H9 (cell line): ENCODE data around the gene PPIF. TPM values are rescaled to one million over a fixed set of nuclear protein-coding genes. Genes with fewer than 3 reads are reported as not detected.

Experiments used
- DNase-seq: peaks from one replicate; pipeline ENCODE4 v3.0.0-alpha.2; 2017
- H2AFZ ChIP-seq: one replicate; pipeline ENCODE4 v1.6.1; 2013; ENCODE audit warnings: mild to moderate bottlenecking, low read length, control low read depth, moderate library complexity
- H2AK5ac ChIP-seq: 2 replicates; pipeline ENCODE4 v1.6.1; 2013; ENCODE audit warnings: low read length, control low read depth, mixed read lengths; ENCODE audit not compliant: insufficient read length
- H2BK120ac ChIP-seq: one replicate; pipeline ENCODE4 v1.6.1; 2013; ENCODE audit warnings: low read depth, mild to moderate bottlenecking, low read length, control low read depth, inconsistent platforms; ENCODE audit not compliant: poor library complexity, severe bottlenecking
- H2BK12ac ChIP-seq: 2 replicates; pipeline ENCODE4 v1.6.1; 2013; ENCODE audit warnings: low read length, control low read depth, mixed read lengths, low read depth; ENCODE audit not compliant: insufficient read length
- H2BK15ac ChIP-seq: 2 replicates; pipeline ENCODE4 v1.6.1; 2013; ENCODE audit warnings: low read depth, low read length, control low read depth
- H2BK20ac ChIP-seq: one replicate; pipeline ENCODE4 v1.6.1; 2013; ENCODE audit warnings: low read depth, mild to moderate bottlenecking, low read length, control low read depth, inconsistent platforms; ENCODE audit not compliant: poor library complexity, severe bottlenecking
- H2BK5ac ChIP-seq: 2 replicates; pipeline ENCODE4 v1.6.1; 2013; ENCODE audit warnings: low read length, control low read depth, mixed read lengths; ENCODE audit not compliant: insufficient read length
- H3K14ac ChIP-seq: 2 replicates; pipeline ENCODE4 v1.6.1; 2013; ENCODE audit warnings: low read length, control low read depth; ENCODE audit not compliant: insufficient read depth
- H3K18ac ChIP-seq: 2 replicates; pipeline ENCODE4 v1.6.1; 2013; ENCODE audit warnings: low read depth, mild to moderate bottlenecking, mixed read lengths, low read length, control low read depth; ENCODE audit not compliant: insufficient read length
- H3K23ac ChIP-seq: 2 replicates; pipeline ENCODE4 v1.6.1; 2013; ENCODE audit warnings: low read length, control low read depth, mixed read lengths, low read depth; ENCODE audit not compliant: insufficient read length
- H3K23me2 ChIP-seq: 2 replicates; pipeline ENCODE4 v1.6.1; 2013; ENCODE audit warnings: low read depth, mild to moderate bottlenecking, mixed read lengths, low read length, control low read depth; ENCODE audit not compliant: insufficient read length, poor library complexity, severe bottlenecking
- H3K27ac ChIP-seq: 2 replicates; pipeline ENCODE4 v1.5.1; 2013; ENCODE audit warnings: low read length, control low read depth, mixed read lengths, low read depth; ENCODE audit not compliant: insufficient read length
- H3K27me3 ChIP-seq: 2 replicates; pipeline ENCODE4 v1.6.1; 2013; ENCODE audit warnings: low read length, control low read depth, inconsistent platforms; ENCODE audit not compliant: insufficient read depth
- H3K4ac ChIP-seq: 2 replicates; pipeline ENCODE4 v1.6.1; 2013; ENCODE audit warnings: low read depth, mild to moderate bottlenecking, control low read depth, inconsistent platforms, low read length, moderate library complexity
- H3K4me1 ChIP-seq: 2 replicates; pipeline ENCODE4 v1.6.1; 2013; ENCODE audit warnings: low read length, control low read depth, inconsistent platforms; ENCODE audit not compliant: insufficient read depth
- H3K4me2 ChIP-seq: 2 replicates; pipeline ENCODE4 v1.6.1; 2013; ENCODE audit warnings: low read length, control low read depth, mixed read lengths; ENCODE audit not compliant: insufficient read length, insufficient read depth
- H3K56ac ChIP-seq: 2 replicates; pipeline ENCODE4 v1.6.1; 2013; ENCODE audit warnings: low read depth, mild to moderate bottlenecking, mixed read lengths, low read length, control low read depth; ENCODE audit not compliant: insufficient read length
- H3K79me1 ChIP-seq: 2 replicates; pipeline ENCODE4 v1.6.1; 2013; ENCODE audit warnings: low read depth, mild to moderate bottlenecking, moderate library complexity, low read length, control low read depth, inconsistent platforms; ENCODE audit not compliant: insufficient read depth, poor library complexity, severe bottlenecking
- H3K79me2 ChIP-seq: 2 replicates; pipeline ENCODE4 v1.6.1; 2013; ENCODE audit warnings: low read length, control low read depth, inconsistent platforms; ENCODE audit not compliant: insufficient read depth
- H3K9ac ChIP-seq: 2 replicates; pipeline ENCODE4 v1.6.1; 2013; ENCODE audit warnings: low read length, control low read depth, mixed read lengths; ENCODE audit not compliant: insufficient read length; ENCODE audit errors: extremely low read depth
- H3K9me3 ChIP-seq: one replicate; pipeline ENCODE4 v1.6.1; 2013; ENCODE audit warnings: low read depth, low read length, inconsistent platforms; ENCODE audit not compliant: control insufficient read depth
- H3T11ph ChIP-seq: one replicate; pipeline ENCODE4 v1.6.1; 2013; ENCODE audit warnings: mild to moderate bottlenecking, low read length, control low read depth, inconsistent platforms
- H4K20me1 ChIP-seq: one replicate; pipeline ENCODE4 v1.6.1; 2013; ENCODE audit not compliant: control insufficient read depth, insufficient read length, insufficient read depth
- H4K5ac ChIP-seq: 2 replicates; pipeline ENCODE4 v1.6.1; 2013; ENCODE audit warnings: low read depth, mild to moderate bottlenecking, mixed read lengths, low read length, control low read depth; ENCODE audit not compliant: insufficient read length
- H4K8ac ChIP-seq: replicated peaks from 2 replicates; pipeline ENCODE4 v1.6.1; 2013; ENCODE audit warnings: low read length, control low read depth, mixed read lengths, low read depth; ENCODE audit not compliant: insufficient read length
- H4K91ac ChIP-seq: 2 replicates; pipeline ENCODE4 v1.6.1; 2013; ENCODE audit warnings: low read depth, mild to moderate bottlenecking, moderate library complexity, mixed read lengths, low read length, control low read depth; ENCODE audit not compliant: insufficient read length
- H3K27ac Mint-ChIP-seq, 3 experiments: 2 replicates in 2 of 3; 3 replicates in 1 of 3; pipeline ENCODE4 v1.8.0; 2020 to 2021; ENCODE audit warnings: mixed read lengths in 3 of 3, mild to moderate bottlenecking in 1 of 3, moderate library complexity in 1 of 3
- H3K27me3 Mint-ChIP-seq: 2 replicates; pipeline ENCODE4 v1.8.0; 2021; ENCODE audit warnings: low read depth, mild to moderate bottlenecking, moderate library complexity, mixed read lengths
- H3K36me3 Mint-ChIP-seq, 3 experiments: 2 replicates in 2 of 3; 3 replicates in 1 of 3; pipeline ENCODE4 v1.8.0; 2020 to 2021; ENCODE audit warnings: low read depth in 3 of 3, mixed read lengths in 3 of 3; ENCODE audit not compliant: insufficient read depth in 1 of 3
- H3K4me1 Mint-ChIP-seq, 2 experiments: 2 replicates each; pipeline ENCODE4 v1.8.0; 2020; ENCODE audit warnings: mixed read lengths in 2 of 2
- H3K4me3 Mint-ChIP-seq, 2 experiments: 2 replicates in 1 of 2; 3 replicates in 1 of 2; pipeline ENCODE4 v1.8.0; 2020 to 2021; ENCODE audit warnings: mild to moderate bottlenecking in 2 of 2, mixed read lengths in 2 of 2, moderate library complexity in 1 of 2
- H3K9me3 Mint-ChIP-seq, 2 experiments: 2 replicates in 1 of 2; 3 replicates in 1 of 2; pipeline ENCODE4 v1.8.0; 2020; ENCODE audit warnings: mild to moderate bottlenecking in 2 of 2, mixed read lengths in 2 of 2, moderate library complexity in 1 of 2
- WGBS: extraction: QIAGEN DNeasy Blood & Tissue Kit; methylation state at CpG from one replicate; pipeline ENCODE4 v1.1.7; 2013; ENCODE audit warnings: missing lambda C conversion rate, low lambda C conversion rate, mixed read lengths; ENCODE audit not compliant: insufficient read length; ENCODE audit errors: extremely low coverage; 5-methylcytosine and 5-hydroxymethylcytosine counted together
- total RNA-seq: library from RNA; stranded (reverse); gene quantifications from 2 replicates; pipeline ENCODE4 v1.2.1, GENCODE V29; 2021
- TF ChIP-seq, protein P1 (sequence below): fragments of 200-600 bp; sonication (generic); conservative IDR thresholded peaks from 3 replicates; pipeline ENCODE4 v1.8.0; 2021; ENCODE audit warnings: antibody characterized with exemption, mild to moderate bottlenecking

Gene PPIF
- total RNA-seq, 1 experiment from 2014 or later: 79.7 TPM

DNA sequence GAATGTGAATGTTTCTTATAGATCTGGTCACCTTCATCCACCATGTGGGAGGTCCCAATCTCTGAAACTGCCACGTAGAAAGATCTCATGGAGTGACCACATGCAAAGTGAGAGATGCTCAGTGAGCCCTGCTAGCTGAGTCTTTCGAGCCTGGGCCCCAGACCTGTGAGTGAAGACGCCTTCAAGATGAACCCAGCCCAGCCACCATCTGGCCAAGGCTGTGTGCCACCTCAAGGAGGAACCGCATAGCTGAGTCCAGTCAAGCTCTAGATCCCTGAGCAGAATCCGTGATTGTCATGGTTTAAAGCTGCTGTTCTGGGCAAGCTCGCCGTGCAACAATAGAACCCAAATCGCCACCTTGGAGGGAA, 20.2 kb upstream of the PPIF start:
- H2AFZ ChIP-seq: no peak overlapping the region
- no peak overlapping the region for H4K5ac ChIP-seq
- DNase-seq: no peak
- no peaks in the 10 kb centered on the region for H3K9me3 ChIP-seq
- no peak overlapping the region for H3K56ac ChIP-seq
- H4K20me1 ChIP-seq: no peaks in the 10 kb centered on the region
- H3K27me3 Mint-ChIP-seq: peaks cover 14% of the 10 kb centered on the region
- H3K14ac ChIP-seq: no peak overlapping the region
- H4K8ac ChIP-seq: no peak overlapping the region
- no peaks in the 10 kb centered on the region for H3K4me1 ChIP-seq
- H2BK5ac ChIP-seq: no peak overlapping the region
- H3T11ph ChIP-seq: no peak overlapping the region
- no peak overlapping the region for H3K27ac ChIP-seq
- H3K23ac ChIP-seq: no peak overlapping the region
- no peak overlapping the region for H2BK120ac ChIP-seq
- no peaks in the 10 kb centered on the region for H3K4me1 Mint-ChIP-seq
- no CpG with 5 or more reads among the region's 8 CpGs for WGBS
- H4K91ac ChIP-seq: no peak overlapping the region
- H3K4me3 Mint-ChIP-seq: no peak overlapping the region
- peaks cover 0 to 2% (median 0%) of the 10 kb centered on the region in 3 experiments; a peak in 3 of 7 replicates for H3K36me3 Mint-ChIP-seq
- H3K4me2 ChIP-seq: no peak overlapping the region
- no peaks in the 10 kb centered on the region for H3K79me2 ChIP-seq
- H3K23me2 ChIP-seq: no peaks in the 10 kb centered on the region
- no peak overlapping the region for H2BK20ac ChIP-seq
- no peak overlapping the region for H2AK5ac ChIP-seq
- no peak overlapping the region for H2BK12ac ChIP-seq
- H3K9ac ChIP-seq: no peak overlapping the region
- TF ChIP-seq, protein P1, sequence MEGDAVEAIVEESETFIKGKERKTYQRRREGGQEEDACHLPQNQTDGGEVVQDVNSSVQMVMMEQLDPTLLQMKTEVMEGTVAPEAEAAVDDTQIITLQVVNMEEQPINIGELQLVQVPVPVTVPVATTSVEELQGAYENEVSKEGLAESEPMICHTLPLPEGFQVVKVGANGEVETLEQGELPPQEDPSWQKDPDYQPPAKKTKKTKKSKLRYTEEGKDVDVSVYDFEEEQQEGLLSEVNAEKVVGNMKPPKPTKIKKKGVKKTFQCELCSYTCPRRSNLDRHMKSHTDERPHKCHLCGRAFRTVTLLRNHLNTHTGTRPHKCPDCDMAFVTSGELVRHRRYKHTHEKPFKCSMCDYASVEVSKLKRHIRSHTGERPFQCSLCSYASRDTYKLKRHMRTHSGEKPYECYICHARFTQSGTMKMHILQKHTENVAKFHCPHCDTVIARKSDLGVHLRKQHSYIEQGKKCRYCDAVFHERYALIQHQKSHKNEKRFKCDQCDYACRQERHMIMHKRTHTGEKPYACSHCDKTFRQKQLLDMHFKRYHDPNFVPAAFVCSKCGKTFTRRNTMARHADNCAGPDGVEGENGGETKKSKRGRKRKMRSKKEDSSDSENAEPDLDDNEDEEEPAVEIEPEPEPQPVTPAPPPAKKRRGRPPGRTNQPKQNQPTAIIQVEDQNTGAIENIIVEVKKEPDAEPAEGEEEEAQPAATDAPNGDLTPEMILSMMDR: no peak
- no peaks in the 10 kb centered on the region for H3K79me1 ChIP-seq
- H3K27me3 ChIP-seq: no peaks in the 10 kb centered on the region
- no peak overlapping the region for H2BK15ac ChIP-seq
- H3K27ac Mint-ChIP-seq: no peak overlapping the region
- H3K9me3 Mint-ChIP-seq: peaks cover 2% of the 10 kb centered on the region in 2 experiments; a peak in 3 of 5 replicates
- no peak overlapping the region for H3K18ac ChIP-seq
- H3K4ac ChIP-seq: no peak overlapping the region
